ENCODE results near the gene TMEM182. TPM values are rescaled to one million over a fixed set of nuclear protein-coding genes. Genes with fewer than 3 reads are reported as not detected.

TMEM182 gene
- total RNA-seq, 1 donor from 2014 or later = 5.8 TPM

DNA sequence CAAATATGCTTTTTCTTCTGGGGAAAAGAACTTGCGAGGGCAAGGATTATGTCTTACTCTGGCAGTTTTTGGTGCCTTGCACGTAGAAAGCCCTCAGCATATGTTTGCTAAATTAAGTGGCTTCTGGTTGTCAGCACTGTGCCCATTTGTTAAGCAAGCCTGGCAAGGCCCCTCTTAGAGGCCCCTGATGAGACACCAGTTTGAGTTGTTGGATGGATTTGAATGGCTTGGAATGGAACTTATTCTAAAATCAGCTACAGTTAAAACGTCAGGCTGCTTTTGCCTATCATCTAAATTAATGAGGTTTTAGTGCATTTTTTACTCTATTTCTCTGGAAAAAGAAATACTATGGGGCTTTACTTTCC, 28.2 kb downstream of the TMEM182 start:
- Histone ChIP-seq H3K9me3 (ENCODE audit: insufficient read depth, low read depth, low read length) (no peaks in the 10 kb centered on the region), H3K27ac (ENCODE audit: low read depth, low read length) (no peak overlapping the region), H3K27me3 (ENCODE audit: insufficient read depth, low read length) (no peaks in the 10 kb centered on the region), H3K36me3 (ENCODE audit: insufficient read depth, low read length) (no peaks in the 10 kb centered on the region), H3K4me1 (ENCODE audit: insufficient read depth, low read length) (no peaks in the 10 kb centered on the region), H3K4me3 (ENCODE audit: insufficient read depth, low read depth, low read length) (no peak overlapping the region), H2AFZ (ENCODE audit: low read depth, low read length) (no peak overlapping the region), H3K9ac (ENCODE audit: low read length) (no peak overlapping the region), H4K20me1 (ENCODE audit: insufficient read depth, low read length) (no peaks in the 10 kb centered on the region), H3K79me2 (ENCODE audit: insufficient read depth, low read length) (no peaks in the 10 kb centered on the region), H3K4me2 (ENCODE audit: low read length) (no peak overlapping the region)
- DNase-seq (ENCODE audit: low read depth) (no peak), FAIRE-seq (no peak)
- Mint-ChIP-seq H3K27me3 (ENCODE audit: low read depth, unreplicated experiment) (no peaks in the 10 kb centered on the region), H3K9me3 (ENCODE audit: unreplicated experiment) (peaks cover 2% of the 10 kb centered on the region), H3K27ac (ENCODE audit: unreplicated experiment) (no peak overlapping the region), H3K4me3 (ENCODE audit: unreplicated experiment) (no peak overlapping the region), H3K4me1 (ENCODE audit: low read depth, unreplicated experiment) (no peaks in the 10 kb centered on the region), H3K36me3 (ENCODE audit: low read depth, unreplicated experiment) (peaks cover 3% of the 10 kb centered on the region)
- no peak for TF ChIP-seq EZH2 (IDR thresholded peaks at IDR 0.05; ENCODE audit: insufficient read depth, low read length)
- TF ChIP-seq, protein P1, sequence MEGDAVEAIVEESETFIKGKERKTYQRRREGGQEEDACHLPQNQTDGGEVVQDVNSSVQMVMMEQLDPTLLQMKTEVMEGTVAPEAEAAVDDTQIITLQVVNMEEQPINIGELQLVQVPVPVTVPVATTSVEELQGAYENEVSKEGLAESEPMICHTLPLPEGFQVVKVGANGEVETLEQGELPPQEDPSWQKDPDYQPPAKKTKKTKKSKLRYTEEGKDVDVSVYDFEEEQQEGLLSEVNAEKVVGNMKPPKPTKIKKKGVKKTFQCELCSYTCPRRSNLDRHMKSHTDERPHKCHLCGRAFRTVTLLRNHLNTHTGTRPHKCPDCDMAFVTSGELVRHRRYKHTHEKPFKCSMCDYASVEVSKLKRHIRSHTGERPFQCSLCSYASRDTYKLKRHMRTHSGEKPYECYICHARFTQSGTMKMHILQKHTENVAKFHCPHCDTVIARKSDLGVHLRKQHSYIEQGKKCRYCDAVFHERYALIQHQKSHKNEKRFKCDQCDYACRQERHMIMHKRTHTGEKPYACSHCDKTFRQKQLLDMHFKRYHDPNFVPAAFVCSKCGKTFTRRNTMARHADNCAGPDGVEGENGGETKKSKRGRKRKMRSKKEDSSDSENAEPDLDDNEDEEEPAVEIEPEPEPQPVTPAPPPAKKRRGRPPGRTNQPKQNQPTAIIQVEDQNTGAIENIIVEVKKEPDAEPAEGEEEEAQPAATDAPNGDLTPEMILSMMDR (IDR thresholded peaks at IDR 0.05; ENCODE audit: insufficient read depth, low read depth, low read length) = no peak

DNA sequence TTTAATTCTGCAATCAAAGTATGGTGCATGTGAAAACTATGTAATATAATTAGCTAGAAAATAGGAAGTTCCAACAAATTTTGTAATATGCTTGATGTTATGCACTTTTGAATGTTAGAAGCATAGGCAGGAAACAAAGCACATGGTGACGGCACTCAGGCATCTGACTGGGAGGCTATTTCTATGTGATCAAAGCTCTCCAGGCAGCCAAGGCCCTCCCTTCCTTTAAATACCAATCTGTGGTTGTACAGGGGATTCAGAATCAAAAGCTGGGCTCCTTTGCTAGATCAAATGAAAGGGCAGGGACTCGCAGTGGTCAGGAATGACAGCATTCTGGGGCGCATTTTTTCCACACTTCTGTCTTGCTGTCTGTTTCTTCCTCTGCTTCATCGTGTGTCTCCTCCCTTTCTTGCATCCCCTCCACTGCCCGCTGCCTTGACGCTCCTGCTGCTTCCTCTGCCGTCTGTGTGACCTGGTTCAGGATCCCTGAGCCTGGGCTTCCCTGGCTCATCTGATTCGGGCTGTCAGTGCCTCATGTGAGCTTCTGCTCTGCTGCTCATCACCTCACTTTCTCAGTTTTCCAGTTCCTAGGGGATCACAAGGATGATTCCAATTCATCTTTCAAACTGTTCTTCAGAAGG, 30.9 kb downstream of the TMEM182 start:
- Histone ChIP-seq H3K36me3 (ENCODE audit: insufficient read depth, low read length) (no peaks in the 10 kb centered on the region), H3K27me3 (ENCODE audit: insufficient read depth, low read length) (no peaks in the 10 kb centered on the region), H3K9ac (ENCODE audit: low read length) (no peak overlapping the region), H3K27ac (ENCODE audit: low read depth, low read length) (no peak overlapping the region), H3K4me2 (ENCODE audit: low read length) (no peak overlapping the region), H2AFZ (ENCODE audit: low read depth, low read length) (no peak overlapping the region), H3K79me2 (ENCODE audit: insufficient read depth, low read length) (no peaks in the 10 kb centered on the region), H3K4me1 (ENCODE audit: insufficient read depth, low read length) (no peaks in the 10 kb centered on the region), H3K9me3 (ENCODE audit: insufficient read depth, low read depth, low read length) (no peaks in the 10 kb centered on the region), H3K4me3 (ENCODE audit: insufficient read depth, low read depth, low read length) (no peak overlapping the region), H4K20me1 (ENCODE audit: insufficient read depth, low read length) (no peaks in the 10 kb centered on the region)
- TF ChIP-seq EZH2 (IDR thresholded peaks at IDR 0.05; ENCODE audit: insufficient read depth, low read length) = no peak
- TF ChIP-seq, protein P1 (IDR thresholded peaks at IDR 0.05; ENCODE audit: insufficient read depth, low read depth, low read length) = no peak
- no peak for DNase-seq (ENCODE audit: low read depth)
- no peaks in the 10 kb centered on the region for H3K27me3 Mint-ChIP-seq (ENCODE audit: low read depth, unreplicated experiment)
- H3K9me3 Mint-ChIP-seq (ENCODE audit: unreplicated experiment) = peaks cover 2% of the 10 kb centered on the region
- no peak overlapping the region for H3K4me3 Mint-ChIP-seq (ENCODE audit: unreplicated experiment)
- FAIRE-seq = no peak
- H3K27ac Mint-ChIP-seq (ENCODE audit: unreplicated experiment) = no peak overlapping the region
- no peaks in the 10 kb centered on the region for H3K4me1 Mint-ChIP-seq (ENCODE audit: low read depth, unreplicated experiment)
- H3K36me3 Mint-ChIP-seq (ENCODE audit: low read depth, unreplicated experiment) = no peaks in the 10 kb centered on the region

DNA sequence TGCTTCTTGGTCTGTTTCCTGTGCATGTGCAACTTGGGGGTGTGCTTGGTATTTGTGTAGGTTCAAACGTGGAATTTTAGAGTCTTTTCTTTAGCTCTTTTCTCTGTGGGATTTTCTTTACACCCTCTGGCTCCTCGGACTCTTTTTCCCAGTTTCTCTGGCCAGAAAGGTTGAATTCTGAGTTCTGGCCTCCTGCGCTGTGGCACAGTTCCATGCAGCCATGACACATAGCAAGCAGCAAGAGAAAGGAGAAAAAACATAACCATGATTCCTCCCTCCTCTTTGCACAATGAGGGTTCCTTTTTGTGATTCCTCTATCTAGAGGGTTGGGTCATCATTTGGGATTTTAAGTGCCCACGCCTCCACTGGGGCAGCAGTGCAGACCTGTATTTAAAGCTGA, 33.8 kb downstream of the TMEM182 start:
- Histone ChIP-seq H3K9me3 (ENCODE audit: insufficient read depth, low read depth, low read length) (no peaks in the 10 kb centered on the region), H3K36me3 (ENCODE audit: insufficient read depth, low read length) (no peaks in the 10 kb centered on the region), H3K27me3 (ENCODE audit: insufficient read depth, low read length) (no peaks in the 10 kb centered on the region), H3K4me3 (ENCODE audit: insufficient read depth, low read depth, low read length) (no peak overlapping the region), H3K4me1 (ENCODE audit: insufficient read depth, low read length) (no peaks in the 10 kb centered on the region), H3K4me2 (ENCODE audit: low read length) (no peak overlapping the region), H3K27ac (ENCODE audit: low read depth, low read length) (no peak overlapping the region), H3K79me2 (ENCODE audit: insufficient read depth, low read length) (no peaks in the 10 kb centered on the region), H4K20me1 (ENCODE audit: insufficient read depth, low read length) (no peaks in the 10 kb centered on the region), H2AFZ (ENCODE audit: low read depth, low read length) (no peak overlapping the region), H3K9ac (ENCODE audit: low read length) (no peak overlapping the region)
- no peak for TF ChIP-seq EZH2 (IDR thresholded peaks at IDR 0.05; ENCODE audit: insufficient read depth, low read length)
- TF ChIP-seq, protein P1 (IDR thresholded peaks at IDR 0.05; ENCODE audit: insufficient read depth, low read depth, low read length) = no peak
- no peak overlapping the region for H3K27ac Mint-ChIP-seq (ENCODE audit: unreplicated experiment)
- H3K4me1 Mint-ChIP-seq (ENCODE audit: low read depth, unreplicated experiment) = no peaks in the 10 kb centered on the region
- H3K4me3 Mint-ChIP-seq (ENCODE audit: unreplicated experiment) = no peak overlapping the region
- peaks cover 9% of the 10 kb centered on the region for H3K36me3 Mint-ChIP-seq (ENCODE audit: low read depth, unreplicated experiment)
- FAIRE-seq = no peak
- no peaks in the 10 kb centered on the region for H3K27me3 Mint-ChIP-seq (ENCODE audit: low read depth, unreplicated experiment)
- no peak for DNase-seq (ENCODE audit: low read depth)
- H3K9me3 Mint-ChIP-seq (ENCODE audit: unreplicated experiment) = peaks cover 7% of the 10 kb centered on the region

All from astrocyte (in vitro differentiated cells and primary cell).